Measurements from ENCODE around the gene ZNF469.

Gene ZNF469

GRCh38 chr16:88351491-88352101, 31.2 kb upstream of the ZNF469 start:
- H2AFZ ChIP-seq (ENCODE audit: low read depth, low read length) = no peak overlapping the region
- no peaks in the 10 kb centered on the region for H3K4me1 ChIP-seq (ENCODE audit: low read length)
- H3K36me3 ChIP-seq (replicated peaks; ENCODE audit: low read depth, low read length) = no peaks in the 10 kb centered on the region
- no peaks in the 10 kb centered on the region for H4K20me1 ChIP-seq (ENCODE audit: insufficient read depth, low read length)
- H3K9me3 ChIP-seq (ENCODE audit: insufficient read depth, low read length) = no peaks in the 10 kb centered on the region
- H3K4me2 ChIP-seq (ENCODE audit: low read length) = no peak overlapping the region
- no peaks in the 10 kb centered on the region for H3K79me2 ChIP-seq (ENCODE audit: low read length)
- H3K9ac ChIP-seq (ENCODE audit: low read length) = no peak overlapping the region
- TF ChIP-seq EZH2phosphoT487 (IDR thresholded peaks at IDR 0.05; ENCODE audit: low read depth) = no peak
- TF ChIP-seq CTCF (IDR thresholded peaks at IDR 0.05; ENCODE audit: low read depth, low read length) = no peak
- H3K4me3 ChIP-seq (ENCODE audit: low read length) = no peak overlapping the region
- H3K27ac ChIP-seq (ENCODE audit: low read length) = no peak overlapping the region
- no peaks in the 10 kb centered on the region for H3K27me3 ChIP-seq (ENCODE audit: low read depth, low read length)

GRCh38 chr16:88352261-88353200, 30.2 kb upstream of the ZNF469 start:
- no peak overlapping the region for H3K4me3 ChIP-seq (ENCODE audit: low read length)
- no peaks in the 10 kb centered on the region for H3K79me2 ChIP-seq (ENCODE audit: low read length)
- H3K36me3 ChIP-seq (replicated peaks; ENCODE audit: low read depth, low read length) = no peaks in the 10 kb centered on the region
- no peaks in the 10 kb centered on the region for H3K9me3 ChIP-seq (ENCODE audit: insufficient read depth, low read length)
- no peaks in the 10 kb centered on the region for H4K20me1 ChIP-seq (ENCODE audit: insufficient read depth, low read length)
- no peak overlapping the region for H3K4me2 ChIP-seq (ENCODE audit: low read length)
- TF ChIP-seq CTCF (IDR thresholded peaks at IDR 0.05; ENCODE audit: low read depth, low read length) = no peak
- TF ChIP-seq EZH2phosphoT487 (IDR thresholded peaks at IDR 0.05; ENCODE audit: low read depth) = no peak
- no peak overlapping the region for H2AFZ ChIP-seq (ENCODE audit: low read depth, low read length)
- no peak overlapping the region for H3K27ac ChIP-seq (ENCODE audit: low read length)
- H3K9ac ChIP-seq (ENCODE audit: low read length) = no peak overlapping the region
- H3K27me3 ChIP-seq (ENCODE audit: low read depth, low read length) = no peaks in the 10 kb centered on the region
- no peaks in the 10 kb centered on the region for H3K4me1 ChIP-seq (ENCODE audit: low read length)

- TF ChIP-seq CTCF (IDR thresholded peaks at IDR 0.05; ENCODE audit: low read depth, low read length) (no peak), EZH2phosphoT487 (IDR thresholded peaks at IDR 0.05; ENCODE audit: low read depth) (no peak)
- Histone ChIP-seq H3K36me3 (replicated peaks; ENCODE audit: low read depth, low read length) (no peaks in the 10 kb centered on the region), H3K4me2 (ENCODE audit: low read length) (no peak overlapping the region), H3K79me2 (ENCODE audit: low read length) (no peaks in the 10 kb centered on the region), H2AFZ (ENCODE audit: low read depth, low read length) (no peak overlapping the region), H3K27me3 (ENCODE audit: low read depth, low read length) (no peaks in the 10 kb centered on the region), H3K9ac (ENCODE audit: low read length) (no peak overlapping the region), H3K9me3 (ENCODE audit: insufficient read depth, low read length) (no peaks in the 10 kb centered on the region), H3K27ac (ENCODE audit: low read length) (no peak overlapping the region), H4K20me1 (ENCODE audit: insufficient read depth, low read length) (no peaks in the 10 kb centered on the region), H3K4me1 (ENCODE audit: low read length) (no peaks in the 10 kb centered on the region), H3K4me3 (ENCODE audit: low read length) (no peak overlapping the region)
Measured at GRCh38 chr16:88353232-88353631, 29.5 kb upstream of the ZNF469 start.

GRCh38 chr16:88353691-88354090, 29.1 kb upstream of the ZNF469 start:
- H3K9ac ChIP-seq (ENCODE audit: low read length) = no peak overlapping the region
- no peak overlapping the region for H2AFZ ChIP-seq (ENCODE audit: low read depth, low read length)
- H3K36me3 ChIP-seq (replicated peaks; ENCODE audit: low read depth, low read length) = no peaks in the 10 kb centered on the region
- no peaks in the 10 kb centered on the region for H3K27me3 ChIP-seq (ENCODE audit: low read depth, low read length)
- TF ChIP-seq EZH2phosphoT487 (IDR thresholded peaks at IDR 0.05; ENCODE audit: low read depth) (no peak), CTCF (IDR thresholded peaks at IDR 0.05; ENCODE audit: low read depth, low read length) (no peak)
- H3K27ac ChIP-seq (ENCODE audit: low read length) = no peak overlapping the region
- no peak overlapping the region for H3K4me3 ChIP-seq (ENCODE audit: low read length)
- no peaks in the 10 kb centered on the region for H3K4me1 ChIP-seq (ENCODE audit: low read length)
- H3K9me3 ChIP-seq (ENCODE audit: insufficient read depth, low read length) = no peaks in the 10 kb centered on the region
- H3K4me2 ChIP-seq (ENCODE audit: low read length) = no peak overlapping the region
- no peaks in the 10 kb centered on the region for H4K20me1 ChIP-seq (ENCODE audit: insufficient read depth, low read length)
- no peaks in the 10 kb centered on the region for H3K79me2 ChIP-seq (ENCODE audit: low read length)
